ENCODE measurements around the gene TSPO.

The TSPO gene

DNA sequence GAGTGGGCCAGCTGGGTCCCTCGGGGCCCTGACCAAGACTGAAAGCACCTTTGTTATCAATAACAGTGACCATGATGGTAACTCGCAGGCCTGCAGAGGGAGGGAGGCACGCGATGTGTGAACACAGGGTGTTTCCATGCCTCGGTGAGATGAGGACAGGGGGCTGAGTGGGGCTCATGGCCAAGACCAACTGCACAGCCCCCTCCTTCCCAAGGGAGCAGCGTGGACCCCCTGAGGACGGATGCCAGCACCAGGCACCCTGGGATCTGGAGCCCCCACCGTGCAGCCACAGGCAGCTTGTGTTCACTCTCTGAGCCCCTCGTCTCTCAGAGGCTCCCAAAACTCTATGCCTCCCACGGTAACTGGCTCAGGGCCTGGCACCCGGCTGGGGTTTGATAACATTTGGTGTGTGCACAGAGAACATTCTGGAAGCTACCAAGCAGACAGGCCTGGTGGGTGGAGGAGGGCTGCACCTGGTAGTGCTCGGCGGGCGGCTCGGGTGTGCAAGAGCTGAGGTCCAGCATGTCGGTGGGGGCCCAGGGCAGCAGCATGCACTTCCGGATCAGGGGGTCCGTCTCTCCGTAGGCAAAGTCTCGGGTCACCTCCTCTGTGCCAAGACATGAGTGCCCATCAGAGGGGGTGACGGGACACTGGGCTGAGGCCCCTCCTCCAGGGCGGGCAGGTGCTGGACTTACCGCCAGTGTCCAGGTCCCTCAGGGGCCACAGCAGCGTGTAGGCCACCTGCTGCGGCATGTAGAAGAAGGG lies 28.0 kb downstream of the TSPO start:
- DNase-seq (ENCODE audit: low read depth): no peak

DNA sequence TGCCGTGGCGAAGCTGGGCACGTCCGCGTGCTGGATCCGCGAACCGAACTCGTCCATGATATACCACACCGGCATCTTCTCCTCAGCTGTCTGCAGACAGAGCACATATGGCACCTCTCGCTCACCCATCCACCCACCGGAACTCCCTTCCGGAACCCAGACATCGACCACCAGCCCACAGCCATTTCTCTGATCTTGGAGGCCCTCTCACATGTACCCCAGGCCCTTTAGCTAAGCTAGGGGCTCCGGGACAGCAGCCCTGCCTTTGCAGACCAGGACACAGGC lies 28.5 kb downstream of the TSPO start:
- DNase-seq (ENCODE audit: low read depth): no peak

DNA sequence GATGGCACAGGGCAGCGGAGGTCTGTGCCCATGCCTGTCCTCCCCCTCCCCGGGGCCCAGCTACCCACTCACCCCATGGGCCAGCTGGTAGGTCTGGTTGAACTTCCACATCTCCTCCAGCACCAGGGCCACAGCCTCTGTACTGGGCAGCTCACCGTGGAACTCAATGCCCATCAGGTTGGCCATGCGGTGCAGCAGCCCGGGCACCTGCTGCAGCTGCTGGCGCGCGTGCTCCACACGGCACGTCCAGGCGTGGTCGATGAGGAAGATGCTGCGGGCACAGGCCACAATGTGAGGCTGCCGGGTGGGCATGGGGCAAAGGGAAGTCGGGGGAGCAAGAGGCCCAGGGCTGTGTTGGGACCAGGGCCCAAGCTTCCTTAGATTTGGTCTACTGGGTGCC lies 29.3 kb downstream of the TSPO start:
- no peak for DNase-seq (ENCODE audit: low read depth)

DNA sequence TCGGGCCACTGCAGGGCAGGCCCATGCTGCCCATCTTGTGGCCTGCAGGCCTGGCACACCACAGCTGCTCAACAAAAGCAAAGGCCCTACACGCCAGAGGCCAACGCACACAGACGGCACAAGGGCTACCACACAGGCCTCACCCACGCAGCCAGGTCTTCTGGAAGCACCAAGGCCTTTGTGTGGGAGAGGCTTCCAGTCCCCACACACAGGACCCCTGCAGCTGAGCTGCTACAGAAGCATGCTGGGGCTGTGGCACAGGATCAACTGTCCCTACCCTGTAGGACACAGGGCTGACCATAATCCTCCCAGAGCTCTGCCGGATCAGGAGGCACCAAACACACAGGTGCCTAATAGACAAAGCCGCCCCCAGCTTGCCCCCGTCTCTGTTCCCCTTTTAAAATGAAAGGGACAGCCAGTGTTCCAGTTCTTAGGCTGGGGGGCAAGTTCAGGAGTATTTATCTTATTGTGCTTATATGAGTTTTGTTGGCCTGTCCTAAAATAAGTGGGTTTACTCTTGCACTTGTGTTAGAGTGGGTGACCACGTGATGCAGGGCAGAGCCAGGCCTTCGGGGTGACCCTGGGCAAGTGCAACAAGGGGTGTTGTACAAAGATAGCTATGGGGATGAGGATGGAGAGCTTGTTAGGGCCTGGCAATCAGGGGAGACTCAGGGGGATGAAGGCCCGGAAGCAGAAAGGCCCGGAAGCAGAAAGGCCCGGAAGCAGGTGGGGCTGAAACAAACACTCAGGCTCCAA lies 30.1 kb downstream of the TSPO start:
- no peak for DNase-seq (ENCODE audit: low read depth)

DNA sequence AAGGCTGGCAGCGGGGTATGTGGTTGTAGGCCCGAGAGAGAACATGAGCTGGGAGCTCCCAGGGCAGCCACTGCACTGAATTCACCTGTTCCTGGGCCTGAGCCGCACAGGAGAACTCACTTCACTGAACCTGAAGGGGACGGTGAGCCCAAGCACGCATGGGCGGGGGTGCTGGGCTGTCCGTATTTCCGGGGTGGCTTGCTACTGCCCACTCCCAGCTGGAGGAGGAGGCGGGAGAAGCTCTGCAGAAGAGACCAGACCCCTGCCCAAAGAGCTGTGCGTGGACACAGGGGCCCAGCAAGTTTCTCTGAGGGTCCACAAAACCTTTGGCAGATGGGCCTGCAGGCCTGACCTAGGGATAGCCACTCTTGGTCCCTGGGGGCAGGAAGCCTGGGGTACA lies 30.8 kb downstream of the TSPO start:
- DNase-seq (ENCODE audit: low read depth): no peak

DNA sequence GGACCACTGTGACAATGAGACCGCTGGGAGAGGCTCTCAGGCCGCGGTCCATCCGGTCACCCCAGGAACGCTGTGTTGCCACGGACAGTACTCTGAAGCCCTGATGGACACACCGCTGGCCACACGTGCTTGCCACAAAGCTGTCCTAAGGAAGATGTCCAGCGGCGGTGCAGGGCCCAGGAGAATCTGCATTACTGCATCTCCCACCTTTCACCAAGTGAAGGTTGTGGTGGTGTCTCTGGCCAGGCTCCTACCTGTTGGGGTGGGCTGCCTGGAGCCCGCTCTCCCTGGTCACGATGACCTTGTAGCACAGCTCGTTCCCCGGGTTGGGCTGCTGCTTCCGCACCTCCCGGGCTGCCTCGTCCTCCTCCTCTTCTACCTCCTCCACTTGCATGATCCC lies 31.4 kb downstream of the TSPO start:
- DNase-seq (ENCODE audit: low read depth): no peak

DNA sequence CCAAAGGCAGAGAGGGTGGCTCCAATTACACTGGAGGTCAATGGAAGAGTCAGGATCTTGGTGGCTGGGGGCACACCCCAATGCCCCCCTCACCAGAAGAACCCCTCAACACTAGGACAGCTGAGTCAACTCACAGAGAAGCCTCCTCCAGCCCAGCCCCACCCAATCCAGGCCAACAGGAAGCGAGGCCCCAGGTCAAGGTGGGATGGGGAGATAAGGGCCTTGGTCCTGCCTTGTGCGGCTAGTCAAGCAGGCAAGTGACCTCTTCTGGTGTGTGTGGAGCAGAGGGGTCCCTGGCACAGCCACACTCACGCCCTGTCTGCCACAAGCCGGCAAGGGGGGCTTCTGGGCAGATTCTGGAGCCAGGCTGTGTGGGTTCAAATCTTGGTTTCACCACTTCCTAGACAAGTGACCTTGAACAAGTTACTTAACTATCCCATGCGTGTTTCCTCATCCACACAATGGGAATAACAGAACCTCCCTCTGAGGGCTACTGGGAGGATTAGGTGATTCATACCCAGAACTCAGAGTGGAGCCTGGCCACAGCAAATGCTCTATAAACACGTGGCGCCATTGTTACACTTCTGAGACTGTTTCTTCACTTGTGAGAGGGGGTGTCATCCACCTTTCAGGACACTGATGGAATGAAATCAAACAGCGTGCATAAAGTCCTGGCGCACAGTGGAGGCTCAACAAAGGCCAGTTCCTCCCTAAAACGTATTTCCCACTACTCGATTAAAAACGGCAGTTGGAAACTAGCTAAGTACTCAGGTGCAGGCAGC lies 32.3 kb downstream of the TSPO start:
- DNase-seq (ENCODE audit: low read depth): no peak

DNA sequence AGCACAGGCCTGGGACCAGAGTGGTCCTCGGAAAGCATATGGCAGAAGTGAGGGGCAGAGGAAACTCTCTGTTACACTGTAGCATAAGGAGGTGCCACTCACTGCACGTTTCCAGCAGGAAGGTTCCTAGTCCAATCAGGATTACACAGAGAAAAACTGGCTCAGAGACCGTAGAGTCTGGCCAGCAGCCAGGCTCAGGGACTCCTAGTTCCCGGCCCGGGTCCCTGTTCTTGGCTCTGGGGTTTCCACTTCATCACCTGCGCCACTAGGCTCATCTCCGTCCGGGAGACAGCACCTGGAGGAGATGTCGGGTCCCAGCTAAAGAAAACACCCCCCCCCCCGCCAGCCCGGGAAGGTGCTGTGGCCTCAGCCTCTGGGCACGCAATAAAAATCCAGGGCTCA lies 34.5 kb downstream of the TSPO start:
- DNase-seq (ENCODE audit: low read depth): no peak

DNA sequence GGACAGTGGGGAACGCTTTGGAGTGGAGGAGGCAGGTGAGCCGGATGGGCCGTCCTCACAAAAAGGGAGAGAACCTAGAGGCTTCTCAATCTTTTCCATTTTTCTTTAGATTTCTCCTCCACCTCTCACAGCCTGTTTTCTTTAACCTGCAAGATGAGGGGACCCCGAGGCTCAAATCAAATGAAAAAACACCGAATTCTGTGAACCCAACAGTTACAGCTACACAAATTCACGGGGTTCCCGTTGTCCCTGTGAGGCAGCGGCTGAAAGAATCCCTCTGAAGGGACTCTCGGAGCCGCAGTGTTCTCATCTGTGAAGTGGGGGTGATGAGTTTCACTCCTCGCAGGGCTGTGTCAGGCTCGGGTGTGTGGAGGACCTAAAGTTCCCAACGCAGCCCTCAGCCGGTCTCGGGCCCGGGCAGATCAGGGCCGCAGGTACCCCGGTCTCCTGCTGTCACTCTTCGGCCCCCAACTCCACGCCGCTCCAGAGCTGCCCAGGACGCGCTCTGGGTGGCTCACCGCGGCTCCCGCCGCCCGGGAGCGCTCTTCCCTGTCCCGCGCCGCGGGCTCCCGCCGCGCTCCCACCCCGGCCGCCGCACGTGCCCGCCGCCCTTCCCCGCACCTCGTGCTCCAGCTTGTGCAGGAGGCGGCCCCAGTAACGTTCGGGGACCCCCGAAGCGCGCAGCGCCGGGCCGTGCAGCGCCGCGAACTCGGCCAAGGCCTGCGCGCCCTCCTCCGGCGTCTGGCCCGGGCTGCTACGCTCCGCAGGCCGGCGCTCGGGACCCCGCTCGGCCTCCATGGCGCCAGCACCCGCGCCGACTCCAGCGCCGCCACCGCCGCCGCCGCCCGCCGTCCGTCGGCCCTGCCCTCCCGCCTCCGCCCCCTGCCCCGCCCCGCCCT lies 35.2 kb downstream of the TSPO start, which contains the start of gene TTLL12:
TSS of gene TTLL12 (minus strand) at position 863 of the 899 bp plus-strand sequence. CDS start at position 798, 65 bp downstream.
- peak; percentile 32 for DNase-seq (ENCODE audit: low read depth)

- peak; percentile 94 for DNase-seq (ENCODE audit: low read depth)
Observed at GRCh38 chr22:43187171-43188099, 36.1 kb downstream of the TSPO start.

DNA sequence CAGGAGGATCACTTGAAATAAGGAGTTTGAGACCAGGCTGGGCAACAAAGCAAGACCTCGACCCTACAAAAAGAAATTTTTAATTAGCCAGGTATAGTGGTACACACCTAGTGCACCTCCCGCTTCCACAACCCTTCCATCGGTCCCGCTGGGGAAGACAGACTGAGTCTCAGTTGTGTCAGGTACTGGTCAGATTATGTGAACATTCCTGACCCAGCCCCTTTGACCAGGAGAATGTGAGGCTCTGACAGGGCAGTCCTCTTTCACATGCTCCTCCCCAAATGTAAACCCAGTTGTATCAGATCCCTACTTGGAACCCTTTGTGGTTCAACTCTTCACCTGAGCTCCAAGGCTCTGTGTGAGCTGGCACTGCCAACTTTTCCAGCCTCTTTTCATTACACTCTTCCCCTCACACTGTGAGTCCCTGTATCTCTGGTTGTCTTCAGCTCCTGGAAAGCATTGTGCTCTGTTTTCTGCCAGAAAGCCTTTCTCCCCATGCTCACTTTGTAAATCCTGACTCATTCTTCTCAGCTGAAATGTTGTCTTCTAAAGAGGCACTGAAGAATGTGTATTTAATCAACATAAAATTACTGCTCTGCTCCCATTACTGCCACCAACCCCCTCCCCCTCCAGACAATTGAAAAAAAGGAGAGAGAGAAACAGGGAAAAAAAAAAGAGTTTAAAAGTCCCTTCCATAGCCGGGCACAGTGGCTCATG lies 37.6 kb downstream of the TSPO start:
- no peak for DNase-seq (ENCODE audit: low read depth)

GRCh38 chr22:43191831-43192230 lies 40.5 kb downstream of the TSPO start:
- no peak for DNase-seq (ENCODE audit: low read depth)

DNA sequence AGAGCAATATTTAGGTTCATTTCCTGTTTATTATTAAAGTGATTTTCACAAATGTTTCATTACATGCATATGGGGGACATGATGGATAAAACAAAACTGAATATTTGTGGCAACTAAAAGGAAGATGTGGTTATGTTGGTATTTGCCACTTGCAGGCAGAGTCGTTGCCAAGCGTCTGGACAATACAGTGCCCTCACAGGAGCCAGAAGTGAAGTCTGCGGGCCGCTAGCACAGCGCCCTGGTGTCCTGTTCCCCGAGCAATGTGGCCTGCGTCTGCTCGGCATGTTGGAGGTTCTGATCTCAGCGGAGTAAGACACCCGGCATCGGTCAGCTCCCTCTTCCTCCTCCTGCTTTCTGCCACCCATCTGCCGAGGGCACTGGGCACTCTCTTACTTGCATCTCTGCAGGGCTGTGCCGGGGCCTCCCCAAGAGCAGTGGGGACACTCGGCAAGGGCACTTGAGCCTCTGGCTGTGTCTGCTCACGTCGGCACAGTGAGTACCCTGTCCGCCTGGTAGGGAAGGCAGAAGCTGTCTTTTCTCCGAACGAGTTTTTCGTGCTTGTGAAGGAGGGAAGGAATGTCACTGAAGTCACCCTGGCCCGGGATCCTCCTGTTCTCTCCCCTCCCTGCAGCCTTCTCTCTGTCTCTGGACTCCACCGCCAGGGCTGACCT lies 46.0 kb downstream of the TSPO start:
- DNase-seq (ENCODE audit: low read depth): no peak

DNA sequence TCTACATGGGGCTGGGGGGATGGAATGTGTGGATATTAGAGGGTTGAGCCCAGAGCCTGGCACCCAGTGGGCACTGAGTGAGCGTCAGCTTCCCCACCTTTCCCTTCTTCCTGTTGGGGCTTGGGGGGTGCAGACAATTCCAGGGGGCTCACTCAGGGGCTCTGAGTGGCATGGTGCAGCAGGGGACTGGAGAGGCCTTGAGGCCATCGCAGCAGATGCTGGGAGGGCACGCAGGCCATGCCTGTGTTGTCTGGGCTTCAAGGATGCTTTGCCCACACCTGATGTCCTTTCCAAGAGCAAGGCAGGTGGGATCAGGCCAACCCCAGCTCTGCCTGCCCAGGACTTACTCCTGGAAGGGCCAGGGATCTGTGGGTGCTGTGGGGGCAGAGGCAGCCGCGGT lies 46.8 kb downstream of the TSPO start:
- DNase-seq (ENCODE audit: low read depth): no peak

DNA sequence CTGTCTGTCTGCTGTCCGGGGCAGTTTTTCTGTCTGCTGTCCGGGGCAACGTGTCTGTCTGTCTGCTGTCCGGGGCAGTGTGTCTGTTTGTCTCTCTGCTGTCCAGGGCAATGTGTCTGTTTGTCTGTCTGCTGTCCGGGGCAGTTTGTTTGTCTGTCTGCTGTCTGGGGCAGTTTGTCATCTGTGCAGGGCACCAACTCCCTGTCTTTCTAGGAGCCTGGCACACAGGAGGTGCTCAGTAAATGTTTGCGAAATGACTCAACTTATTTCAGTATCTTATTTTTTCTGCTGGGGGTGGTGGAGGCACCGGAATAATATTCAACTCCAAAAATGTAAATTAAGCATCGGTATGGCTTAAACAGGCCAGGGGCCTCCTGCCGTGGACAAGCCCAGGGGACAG lies 47.6 kb downstream of the TSPO start:
- no peak for DNase-seq (ENCODE audit: low read depth)

GRCh38 chr22:43199541-43199940 lies 48.2 kb downstream of the TSPO start:
- DNase-seq (ENCODE audit: low read depth): no peak

- DNase-seq (ENCODE audit: low read depth): no peak
Observed at GRCh38 chr22:43200031-43200430, 48.7 kb downstream of the TSPO start.

DNA sequence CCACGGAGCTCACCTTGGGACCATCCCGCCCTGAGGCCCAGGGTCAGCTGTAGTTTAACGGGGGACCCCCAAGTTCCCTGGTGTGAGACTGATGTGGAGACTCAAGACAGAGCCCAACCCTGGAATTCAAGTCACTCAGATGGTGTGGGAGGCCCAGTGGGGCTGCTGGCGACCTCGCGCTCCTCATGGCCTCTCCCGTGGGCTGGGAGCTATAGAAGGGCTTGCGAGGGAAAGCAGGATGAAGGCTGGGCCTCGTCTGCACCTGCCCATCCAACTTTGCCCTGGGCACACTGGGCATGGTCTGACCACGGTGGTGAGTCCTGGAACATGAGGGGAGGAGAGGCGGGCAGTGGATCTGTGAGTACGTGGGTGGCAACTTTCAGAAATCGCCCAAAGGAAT lies 49.2 kb downstream of the TSPO start:
- DNase-seq (ENCODE audit: low read depth): no peak

GRCh38 chr22:43201486-43202219 lies 50.3 kb downstream of the TSPO start:
- no peak for DNase-seq (ENCODE audit: low read depth)
